ENCODE measurements around the gene SYT8.

- TF ChIP-seq CTCF (IDR thresholded peaks at IDR 0.05 in 4 of 5, conservative IDR thresholded peaks at IDR 0.05 in 1 of 5) = peak; percentile 86 to 98 (median 97)
- no peak for TF ChIP-seq POLR2A (IDR thresholded peaks at IDR 0.05)
These were observed 47.8 kb downstream of the SYT8 start for GRCh38 chr11:1882265-1883238.

Measured in gastrocnemius medialis (tissue), 4 donors.